Upper lobe of left lung (tissue), 6 donors: ENCODE data around the gene FANCC. TPM values are rescaled to one million over a fixed set of nuclear protein-coding genes. Genes with fewer than 3 reads are reported as not detected.

Experiments
- ATAC-seq, 2 donors: fragments of 200-7000 bp; cut with Tn5 transposase; one replicate each; pipeline ENCODE4 v1.9.1; 2022; ENCODE audit warnings: mild to moderate bottlenecking in 2 of 2, moderate library complexity in 2 of 2; ENCODE audit not compliant: low FRiP score in 2 of 2
- DNase-seq, 2 donors: peaks; one replicate each; pipeline ENCODE4 v3.0.0-alpha.2; 2019 to 2020
- H3K27ac ChIP-seq, 4 donors: fragments of 200-600 bp; sonication (generic); one replicate each; pipeline ENCODE4 v1.5.1; 2016 to 2019
- H3K27me3 ChIP-seq, 4 donors: fragments of 200-600 bp; sonication (generic); one replicate each; pipeline ENCODE4 v1.5.1; 2017 to 2019
- H3K36me3 ChIP-seq, 4 donors: fragments of 200-600 bp; sonication (generic); one replicate each; pipeline ENCODE4 v1.5.1; 2016 to 2019
- H3K4me1 ChIP-seq, 4 donors: fragments of 200-600 bp; sonication (generic); one replicate each; pipeline ENCODE4 v1.5.1; 2018 to 2019
- H3K4me3 ChIP-seq, 4 donors: fragments of 200-600 bp; sonication (generic); one replicate each; pipeline ENCODE4 v1.5.1; 2017 to 2019; ENCODE audit warnings: mild to moderate bottlenecking in 2 of 4, moderate library complexity in 1 of 4
- H3K9me3 ChIP-seq, 4 donors: fragments of 200-600 bp; sonication (generic); one replicate each; pipeline ENCODE4 v1.5.1; 2018 to 2019
- CTCF ChIP-seq, 6 experiments: fragments of 450-650 bp in 4 of 6; fragments of 200-600 bp in 2 of 6; sonication (generic) in 2 of 6; IDR thresholded peaks; one replicate each; pipeline ENCODE4 v1.5.1; 2016 to 2019; ENCODE audit warnings: antibody characterized with exemption in 6 of 6
- EP300 ChIP-seq, 4 donors: sonication (generic); formaldehyde crosslinking; IDR thresholded peaks; one replicate each; pipeline ENCODE4 v1.5.1; 2017; ENCODE audit warnings: antibody characterized with exemption in 4 of 4, control low read depth in 2 of 4
- POLR2A ChIP-seq, 4 donors: fragments of 450-650 bp; IDR thresholded peaks; one replicate each; pipeline ENCODE4 v1.5.1; 2016 to 2017; ENCODE audit warnings: antibody characterized with exemption in 4 of 4, mild to moderate bottlenecking in 2 of 4
- POLR2AphosphoS5 ChIP-seq, 2 donors: sonication (generic); formaldehyde crosslinking; IDR thresholded peaks; one replicate each; pipeline ENCODE4 v1.5.1; 2017; ENCODE audit warnings: antibody characterized with exemption in 2 of 2
- WGBS, 2 donors: methylation state at CpG; one replicate each; pipeline ENCODE4 v1.1.5; 2017 to 2018; 5-methylcytosine and 5-hydroxymethylcytosine counted together
- total RNA-seq, 6 donors: library from RNA; depleted of rRNA in 4 of 6; stranded (reverse); fragments of >200 nt in 4 of 6; gene quantifications; one replicate each; pipeline versions ENCODE4 v1.1.0 to v1.2.1, GENCODE V29; 2016 to 2021
- donor health status: DM: no; HTN: no; CAD: no; lungs with moderate emphysema.
- donor health status: DM: no; HTN: yes; CAD: no; lungs with severe emphysema.

FANCC gene
- total RNA-seq, 6 donors from 2014 or later: 6.7 to 27.2 (median 10.8) TPM

GRCh38 chr9:95182854-95183563 lies 134.5 kb downstream of the FANCC start:
- ATAC-seq (no peak), DNase-seq (no peak)
- Histone ChIP-seq H3K27ac (no peak overlapping the region), H3K4me3 (no peak overlapping the region), H3K4me1 (peaks cover under 1 to 3% (median 2%) of the 10 kb centered on the region in 4 donors), H3K36me3 (no peaks in the 10 kb centered on the region), H3K9me3 (no peaks in the 10 kb centered on the region), H3K27me3 (no peaks in the 10 kb centered on the region)
- TF ChIP-seq POLR2AphosphoS5 (IDR thresholded peaks at IDR 0.05) (no peak), CTCF (IDR thresholded peaks at IDR 0.05) (no peak), EP300 (IDR thresholded peaks at IDR 0.05) (no peak), POLR2A (IDR thresholded peaks at IDR 0.05) (no peak)
- WGBS, 2 donors: 91 to 94% methylated on average over 11 of the region's 11 CpGs

DNA sequence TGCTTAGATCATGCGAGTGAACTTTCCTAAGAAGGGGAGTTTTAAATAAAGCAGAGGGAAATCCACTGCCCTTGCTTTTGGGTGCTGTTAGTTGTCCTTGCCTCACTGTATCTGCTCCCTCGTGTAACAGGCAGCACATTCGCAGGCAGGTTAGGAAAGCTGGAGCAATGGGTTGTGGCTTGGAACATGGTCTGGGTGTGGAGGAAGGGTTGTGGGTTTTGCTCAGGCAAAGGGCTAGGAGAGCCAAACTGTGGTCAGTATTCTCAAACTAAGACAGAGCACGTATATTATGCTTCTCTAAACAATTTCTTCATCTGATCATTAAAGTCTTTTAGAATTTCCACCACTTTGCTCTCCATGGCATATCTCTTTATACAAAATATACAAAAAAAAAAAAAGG lies 135.7 kb downstream of the FANCC start:
- no peaks in the 10 kb centered on the region for H3K27me3 ChIP-seq
- DNase-seq (no peak), ATAC-seq (no peak)
- no peaks in the 10 kb centered on the region for H3K9me3 ChIP-seq
- H3K4me1 ChIP-seq: no peaks in the 10 kb centered on the region
- 88 to 89% methylated on average over 4 of the region's 4 CpGs for WGBS, 2 donors
- H3K36me3 ChIP-seq: no peaks in the 10 kb centered on the region
- TF ChIP-seq POLR2A (IDR thresholded peaks at IDR 0.05): no peak
- TF ChIP-seq POLR2AphosphoS5 (IDR thresholded peaks at IDR 0.05): no peak
- TF ChIP-seq CTCF (IDR thresholded peaks at IDR 0.05): no peak
- no peak for TF ChIP-seq EP300 (IDR thresholded peaks at IDR 0.05)
- H3K4me3 ChIP-seq: no peak overlapping the region
- H3K27ac ChIP-seq: no peak overlapping the region

DNA sequence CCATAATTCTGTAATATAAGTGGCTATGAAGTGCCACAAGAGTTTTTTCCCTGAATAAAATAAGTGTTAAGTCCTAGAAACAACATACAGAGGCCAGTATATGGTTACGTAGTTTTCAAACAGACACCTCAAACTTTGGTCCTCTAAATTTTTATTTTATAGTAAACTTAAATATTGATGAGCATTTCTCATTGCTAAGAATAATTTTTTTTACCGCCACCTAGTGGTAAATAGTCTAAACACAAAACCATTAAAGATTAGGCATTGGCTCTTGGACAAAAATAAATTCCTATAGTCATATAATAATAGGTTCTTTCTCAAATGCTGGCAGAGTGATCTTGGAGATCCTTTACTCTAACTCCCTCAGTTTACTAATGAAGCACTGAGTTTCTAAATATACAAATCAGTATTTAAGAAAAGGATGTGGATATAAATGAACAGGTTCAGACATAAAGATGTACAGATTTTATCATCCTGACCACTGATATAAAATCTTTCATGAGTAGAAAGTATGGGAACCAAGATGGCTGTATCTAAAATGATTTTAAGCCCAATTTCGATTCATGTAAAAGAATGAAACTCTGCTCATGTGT lies 136.2 kb downstream of the FANCC start:
- ATAC-seq (no peak), DNase-seq (no peak)
- WGBS, 2 donors: 74% methylated on average over 3 of the region's 3 CpGs
- no peaks in the 10 kb centered on the region for H3K36me3 ChIP-seq
- H3K4me1 ChIP-seq: no peaks in the 10 kb centered on the region
- no peaks in the 10 kb centered on the region for H3K9me3 ChIP-seq
- H3K4me3 ChIP-seq: no peak overlapping the region
- H3K27ac ChIP-seq: no peak overlapping the region
- peak in 4 of 6 experiments; percentile 7 to 26 (median 18) for TF ChIP-seq CTCF (IDR thresholded peaks at IDR 0.05)
- TF ChIP-seq EP300 (IDR thresholded peaks at IDR 0.05): no peak
- no peaks in the 10 kb centered on the region for H3K27me3 ChIP-seq

DNA sequence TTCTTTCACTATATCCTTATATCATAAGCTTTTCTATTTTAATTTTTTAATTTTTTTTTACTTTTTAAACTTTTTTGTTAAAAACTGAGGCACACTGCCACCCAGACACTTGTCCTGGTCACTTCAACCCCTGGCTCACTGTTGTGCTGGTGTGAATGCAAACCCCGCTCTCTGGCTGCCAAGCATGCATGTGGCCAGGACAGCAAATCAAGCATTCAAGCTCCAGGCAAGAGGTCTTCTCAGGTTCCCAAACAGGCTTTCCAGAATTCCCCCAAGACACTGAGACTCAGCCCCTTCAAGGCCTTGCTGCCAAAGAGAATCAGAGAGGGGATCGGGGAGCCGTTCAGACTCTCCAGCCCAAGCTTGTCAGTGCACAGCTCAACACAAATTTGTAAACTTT lies 139.9 kb downstream of the FANCC start:
- no peak for DNase-seq
- H3K36me3 ChIP-seq: no peaks in the 10 kb centered on the region
- H3K4me3 ChIP-seq: no peak overlapping the region
- TF ChIP-seq EP300 (IDR thresholded peaks at IDR 0.05): no peak
- no peak for ATAC-seq
- WGBS, 2 donors: 82 to 93% methylated on average over 3 of the region's 3 CpGs
- H3K4me1 ChIP-seq: no peaks in the 10 kb centered on the region
- no peaks in the 10 kb centered on the region for H3K27me3 ChIP-seq
- H3K9me3 ChIP-seq: no peaks in the 10 kb centered on the region
- no peak overlapping the region for H3K27ac ChIP-seq

- Histone ChIP-seq H3K36me3 (no peaks in the 10 kb centered on the region), H3K4me1 (no peaks in the 10 kb centered on the region), H3K4me3 (no peak overlapping the region), H3K9me3 (no peaks in the 10 kb centered on the region), H3K27me3 (no peaks in the 10 kb centered on the region), H3K27ac (no peak overlapping the region)
- WGBS, 2 donors: 89 to 94% methylated on average over 4 of the region's 4 CpGs
- no peak for DNase-seq
- TF ChIP-seq CTCF (IDR thresholded peaks at IDR 0.05) (no peak), POLR2AphosphoS5 (IDR thresholded peaks at IDR 0.05) (no peak), EP300 (IDR thresholded peaks at IDR 0.05) (no peak), POLR2A (IDR thresholded peaks at IDR 0.05) (no peak)
- ATAC-seq: no peak
Observed at GRCh38 chr9:95176755-95177319, 140.7 kb downstream of the FANCC start.
